Smooth muscle cell (in vitro differentiated cells): Measurements from ENCODE around the gene NCOA7. TPM values are rescaled to one million over a fixed set of nuclear protein-coding genes. Genes with fewer than 3 reads are reported as not detected.

Source experiments
- DNase-seq: peaks from one replicate; lab custom pipeline; 2025; ENCODE audit not compliant: unreplicated experiment; lab: John Stamatoyannopoulos, UW
- H2AFZ ChIP-seq: fragments of 200-600 bp; sonication (generic); 2 replicates; pipeline ENCODE4 v1.6.0; 2016; ENCODE audit warnings: antibody characterized with exemption, low read depth, mild to moderate bottlenecking
- H3F3A ChIP-seq: fragments of 200-600 bp; sonication (generic); 2 replicates; pipeline ENCODE4 v1.6.0; 2017; ENCODE audit warnings: antibody characterized with exemption, low read depth
- H3K27ac ChIP-seq: fragments of 200-600 bp; sonication (generic); 2 replicates; pipeline ENCODE4 v1.5.1; 2016; ENCODE audit warnings: low read depth, mild to moderate bottlenecking
- H3K27me3 ChIP-seq: fragments of 200-600 bp; sonication (generic); 2 replicates; pipeline ENCODE4 v1.6.1; 2016; ENCODE audit warnings: low read depth, mild to moderate bottlenecking
- H3K36me3 ChIP-seq: fragments of 200-600 bp; sonication (generic); 2 replicates; pipeline ENCODE4 v1.5.1; 2016; ENCODE audit warnings: low read depth
- H3K4me1 ChIP-seq: fragments of 200-600 bp; sonication (generic); 2 replicates; pipeline ENCODE4 v1.5.1; 2016; ENCODE audit warnings: low read depth
- H3K4me2 ChIP-seq: fragments of 200-600 bp; sonication (generic); 2 replicates; pipeline ENCODE4 v1.6.0; 2016; ENCODE audit warnings: mild to moderate bottlenecking
- H3K4me3 ChIP-seq: fragments of 200-600 bp; sonication (generic); 2 replicates; pipeline ENCODE4 v1.5.1; 2016; ENCODE audit warnings: mild to moderate bottlenecking
- H3K79me2 ChIP-seq: fragments of 200-600 bp; sonication (generic); 2 replicates; pipeline ENCODE4 v1.6.0; 2016; ENCODE audit warnings: low read depth, mild to moderate bottlenecking
- H3K9ac ChIP-seq: fragments of 200-600 bp; sonication (generic); 2 replicates; pipeline ENCODE4 v1.6.0; 2016; ENCODE audit warnings: low read depth
- H3K9me3 ChIP-seq: fragments of 200-600 bp; sonication (generic); replicated peaks from 2 replicates; pipeline ENCODE4 v1.5.1; 2016; ENCODE audit warnings: low read depth
- H4K20me1 ChIP-seq: fragments of 200-600 bp; sonication (generic); 2 replicates; pipeline ENCODE4 v1.6.0; 2016; ENCODE audit warnings: low read depth
- CTCF ChIP-seq: fragments of 200-600 bp; sonication (generic); IDR thresholded peaks from 2 replicates; pipeline ENCODE4 v1.5.1; 2017; ENCODE audit warnings: borderline replicate concordance, mild to moderate bottlenecking, antibody characterized with exemption; ENCODE audit not compliant: insufficient read depth, poor library complexity, severe bottlenecking
- whole genome bisulfite sequencing: methylation state at CpG from one replicate; pipeline ENCODE4 v1.1.7; 2016; ENCODE audit warnings: low lambda C conversion rate; 5-methylcytosine and 5-hydroxymethylcytosine counted together
- polyA plus RNA-seq: library from polyadenylated mRNA; unstranded; fragments of >200 nt; fragmentation: Nextera tagmentation; extraction: Ambion mirVana; gene quantifications from 2 replicates; pipeline ENCODE4 v1.2.1, GENCODE V29; 2016
- total RNA-seq: library from RNA; depleted of rRNA; stranded (reverse); fragments of >200 nt; gene quantifications from 2 replicates; pipeline ENCODE4 v1.2.3, GENCODE V29; 2014

The NCOA7 gene
- total and polyA plus RNA-seq, 2 experiments from 2014 or later: 38.1 to 44.0 TPM

- Histone ChIP-seq H3K4me3 (no peak overlapping the region), H3K79me2 (peaks cover 9% of the 10 kb centered on the region), H2AFZ (no peak overlapping the region), H3K4me2 (no peak overlapping the region), H3K9me3 (no peaks in the 10 kb centered on the region), H3K27me3 (no peaks in the 10 kb centered on the region), H3K36me3 (no peaks in the 10 kb centered on the region), H3K4me1 (no peaks in the 10 kb centered on the region), H3K27ac (no peak overlapping the region), H3K9ac (no peak overlapping the region), H3F3A (no peaks in the 10 kb centered on the region), H4K20me1 (no peaks in the 10 kb centered on the region)
- no peak for DNase-seq
- TF ChIP-seq CTCF: no peak
- WGBS: 95% methylated on average over 5 of the region's 5 CpGs
Observed at GRCh38 chr6:125841356-125842090, 50.8 kb downstream of the NCOA7 start.

- Histone ChIP-seq H3K4me1 (no peaks in the 10 kb centered on the region), H3K36me3 (no peaks in the 10 kb centered on the region), H3K4me2 (no peak overlapping the region), H3F3A (no peaks in the 10 kb centered on the region), H3K79me2 (peaks cover 9% of the 10 kb centered on the region), H3K9me3 (no peaks in the 10 kb centered on the region), H3K27ac (no peak overlapping the region), H3K9ac (no peak overlapping the region), H3K27me3 (no peaks in the 10 kb centered on the region), H4K20me1 (no peaks in the 10 kb centered on the region), H3K4me3 (no peak overlapping the region), H2AFZ (no peak overlapping the region)
- 96% methylated on average over 5 of the region's 5 CpGs for WGBS
- TF ChIP-seq CTCF: no peak
- DNase-seq: no peak
Observed at GRCh38 chr6:125842091-125842626, 51.4 kb downstream of the NCOA7 start.

- WGBS: 100% methylated on average over 1 of the region's 1 CpG
- TF ChIP-seq CTCF: no peak
Observed at GRCh38 chr6:125843593-125843992, 52.8 kb downstream of the NCOA7 start.

GRCh38 chr6:125844989-125845388 lies 54.2 kb downstream of the NCOA7 start:
- no peaks in the 10 kb centered on the region for H3F3A ChIP-seq
- no peaks in the 10 kb centered on the region for H3K9me3 ChIP-seq
- H3K27me3 ChIP-seq: no peaks in the 10 kb centered on the region
- H3K9ac ChIP-seq: no peak overlapping the region
- peaks cover 9% of the 10 kb centered on the region for H3K79me2 ChIP-seq
- no peak overlapping the region for H3K4me3 ChIP-seq
- no peak for TF ChIP-seq CTCF
- no peaks in the 10 kb centered on the region for H4K20me1 ChIP-seq
- no peak for DNase-seq
- no peak overlapping the region for H2AFZ ChIP-seq
- WGBS: 82% methylated on average over 5 of the region's 5 CpGs
- H3K27ac ChIP-seq: no peak overlapping the region
- no peaks in the 10 kb centered on the region for H3K36me3 ChIP-seq
- H3K4me1 ChIP-seq: no peaks in the 10 kb centered on the region
- H3K4me2 ChIP-seq: no peak overlapping the region

More at GRCh38 chr6:125843593-125843992, 52.8 kb downstream of the NCOA7 start:
- no peak overlapping the region for H3K9ac ChIP-seq
- no peak overlapping the region for H3K27ac ChIP-seq
- H3K9me3 ChIP-seq: no peaks in the 10 kb centered on the region
- H3K4me2 ChIP-seq: no peak overlapping the region
- no peak for DNase-seq
- no peak overlapping the region for H3K4me3 ChIP-seq
- no peaks in the 10 kb centered on the region for H3F3A ChIP-seq
- no peaks in the 10 kb centered on the region for H4K20me1 ChIP-seq
- H3K4me1 ChIP-seq: no peaks in the 10 kb centered on the region
- H2AFZ ChIP-seq: no peak overlapping the region
- peaks cover 9% of the 10 kb centered on the region for H3K79me2 ChIP-seq
- H3K27me3 ChIP-seq: no peaks in the 10 kb centered on the region
- no peaks in the 10 kb centered on the region for H3K36me3 ChIP-seq
